Measurements from ENCODE around the gene TEKT3. TPM values are rescaled to one million over a fixed set of nuclear protein-coding genes. Genes with fewer than 3 reads are reported as not detected.
A peak's percentile ranks its signal among the peaks of the same experiment; 100 is the strongest.

Gene TEKT3
- total RNA-seq, 2 donors from 2014 or later, result not detected

DNA sequence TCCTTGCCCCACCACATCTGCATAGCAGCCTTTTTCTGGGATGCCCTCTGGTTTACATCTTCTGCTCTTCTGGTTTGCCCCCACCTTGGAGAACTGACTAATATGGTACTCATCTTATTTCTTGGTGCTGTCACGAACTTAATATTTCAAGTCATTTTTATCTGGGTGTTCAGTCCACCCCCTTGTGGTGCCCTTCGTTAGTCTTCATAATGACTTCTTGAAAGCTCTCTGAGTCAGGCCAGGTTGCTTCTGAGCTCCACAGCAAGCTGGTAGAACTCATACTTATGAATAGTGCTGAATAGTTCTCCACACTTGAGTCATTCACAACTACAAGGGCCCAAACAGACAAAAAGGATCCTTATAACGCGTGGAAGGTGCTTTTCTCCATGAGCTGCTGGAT lies 35.8 kb upstream of the TEKT3 start:
- Histone ChIP-seq H3K9me3 (no peaks in the 10 kb centered on the region), H3K27me3 (no peaks in the 10 kb centered on the region), H3K4me1 (no peaks in the 10 kb centered on the region), H3K36me3 (no peaks in the 10 kb centered on the region), H3K27ac (no peak overlapping the region), H3K4me3 (no peak overlapping the region)
- no peak for DNase-seq (ENCODE audit: low spot score)
- TF ChIP-seq, protein P1, sequence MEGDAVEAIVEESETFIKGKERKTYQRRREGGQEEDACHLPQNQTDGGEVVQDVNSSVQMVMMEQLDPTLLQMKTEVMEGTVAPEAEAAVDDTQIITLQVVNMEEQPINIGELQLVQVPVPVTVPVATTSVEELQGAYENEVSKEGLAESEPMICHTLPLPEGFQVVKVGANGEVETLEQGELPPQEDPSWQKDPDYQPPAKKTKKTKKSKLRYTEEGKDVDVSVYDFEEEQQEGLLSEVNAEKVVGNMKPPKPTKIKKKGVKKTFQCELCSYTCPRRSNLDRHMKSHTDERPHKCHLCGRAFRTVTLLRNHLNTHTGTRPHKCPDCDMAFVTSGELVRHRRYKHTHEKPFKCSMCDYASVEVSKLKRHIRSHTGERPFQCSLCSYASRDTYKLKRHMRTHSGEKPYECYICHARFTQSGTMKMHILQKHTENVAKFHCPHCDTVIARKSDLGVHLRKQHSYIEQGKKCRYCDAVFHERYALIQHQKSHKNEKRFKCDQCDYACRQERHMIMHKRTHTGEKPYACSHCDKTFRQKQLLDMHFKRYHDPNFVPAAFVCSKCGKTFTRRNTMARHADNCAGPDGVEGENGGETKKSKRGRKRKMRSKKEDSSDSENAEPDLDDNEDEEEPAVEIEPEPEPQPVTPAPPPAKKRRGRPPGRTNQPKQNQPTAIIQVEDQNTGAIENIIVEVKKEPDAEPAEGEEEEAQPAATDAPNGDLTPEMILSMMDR (IDR thresholded peaks at IDR 0.05), result no peak

DNA sequence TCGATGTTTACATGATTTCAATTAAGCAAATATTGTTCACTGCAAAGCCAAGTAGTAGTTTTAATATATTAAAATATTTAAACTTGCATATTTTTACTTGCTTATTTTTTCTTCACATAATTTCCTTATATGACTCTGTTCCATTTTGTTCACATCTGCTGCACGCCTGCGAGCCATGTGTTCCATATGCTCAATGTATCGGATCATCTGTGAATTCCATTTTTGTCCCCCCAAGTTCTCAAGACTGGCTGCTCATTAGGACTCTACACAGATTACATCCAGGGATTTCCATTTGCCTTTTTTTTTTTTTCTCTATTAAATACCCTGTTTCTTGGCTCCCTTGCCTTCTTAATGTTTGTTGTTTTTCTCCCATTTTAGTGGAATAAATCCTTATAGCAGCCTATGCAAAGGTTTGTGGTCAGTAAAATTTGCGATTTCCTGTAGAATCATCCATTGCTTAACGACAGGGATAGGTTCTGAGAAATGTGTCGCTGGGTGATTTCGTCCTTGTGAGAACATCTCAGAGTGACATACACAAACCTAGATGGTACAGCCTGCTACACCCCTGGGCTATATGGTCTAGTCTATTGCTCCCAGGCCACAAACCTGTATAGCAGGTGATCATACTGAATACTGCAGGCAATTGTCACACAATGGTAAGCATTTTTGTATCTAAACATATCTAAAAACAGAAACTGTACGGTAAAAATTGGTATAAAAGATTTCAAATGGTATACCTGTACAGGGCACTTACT lies 30.2 kb upstream of the TEKT3 start:
- no peak for DNase-seq (ENCODE audit: low spot score)
- no peaks in the 10 kb centered on the region for H3K27me3 ChIP-seq
- H3K4me1 ChIP-seq, result no peaks in the 10 kb centered on the region
- no peak overlapping the region for H3K4me3 ChIP-seq
- H3K9me3 ChIP-seq, result no peaks in the 10 kb centered on the region
- no peak overlapping the region for H3K27ac ChIP-seq
- H3K36me3 ChIP-seq, result no peaks in the 10 kb centered on the region
- TF ChIP-seq, protein P1 (IDR thresholded peaks at IDR 0.05), result no peak

DNA sequence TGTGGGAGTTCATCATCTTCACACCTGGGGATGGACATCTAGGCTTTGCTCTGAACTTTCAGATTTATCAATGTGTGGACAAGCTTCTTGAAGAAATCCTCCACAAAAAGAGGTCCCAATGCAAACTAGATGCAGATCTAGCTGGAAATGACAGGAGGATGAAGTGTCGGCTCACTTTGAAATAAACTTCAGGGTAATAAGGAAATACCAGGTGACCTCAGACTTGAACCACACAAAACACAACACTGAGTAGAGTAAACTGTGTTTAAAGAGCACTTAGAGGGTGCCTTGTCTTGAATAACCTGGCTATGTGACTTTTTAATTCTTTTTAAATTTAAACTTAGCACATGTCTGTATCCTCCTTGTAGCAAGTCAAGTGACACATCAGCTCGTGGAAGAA lies 27.2 kb upstream of the TEKT3 start:
- TF ChIP-seq, protein P1 (IDR thresholded peaks at IDR 0.05), result no peak
- no peak overlapping the region for H3K27ac ChIP-seq

DNA sequence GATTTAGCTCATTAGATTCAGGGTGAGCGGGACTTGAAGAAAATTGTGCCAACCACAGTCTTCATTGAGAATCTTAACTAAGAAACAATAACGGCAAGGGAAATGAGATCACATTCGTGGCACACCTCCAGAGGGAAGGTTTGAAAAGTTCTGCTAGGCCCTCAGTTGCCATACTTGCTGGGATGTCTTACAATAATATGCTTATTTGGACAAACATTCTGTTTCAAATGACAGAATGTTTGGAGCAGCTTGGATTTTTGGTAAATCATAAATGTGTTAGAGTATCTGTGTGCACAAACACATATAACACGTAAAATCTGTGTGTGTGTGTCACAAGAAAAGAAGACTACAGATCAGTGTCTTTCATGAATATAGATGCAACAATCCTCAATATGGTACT lies 24.6 kb upstream of the TEKT3 start:
- H3K9me3 ChIP-seq, result no peaks in the 10 kb centered on the region
- no peak overlapping the region for H3K4me3 ChIP-seq
- no peaks in the 10 kb centered on the region for H3K27me3 ChIP-seq
- no peaks in the 10 kb centered on the region for H3K4me1 ChIP-seq
- H3K36me3 ChIP-seq, result no peaks in the 10 kb centered on the region
- DNase-seq (ENCODE audit: low spot score), result no peak
- H3K27ac ChIP-seq, result no peak overlapping the region
- TF ChIP-seq, protein P1 (IDR thresholded peaks at IDR 0.05), result no peak

More for the DNA sequence above, 27.2 kb upstream of the TEKT3 start:
- H3K4me1 ChIP-seq, result no peaks in the 10 kb centered on the region
- H3K9me3 ChIP-seq, result no peaks in the 10 kb centered on the region
- no peaks in the 10 kb centered on the region for H3K27me3 ChIP-seq
- no peaks in the 10 kb centered on the region for H3K36me3 ChIP-seq
- DNase-seq (ENCODE audit: low spot score), result no peak
- no peak overlapping the region for H3K4me3 ChIP-seq

DNA sequence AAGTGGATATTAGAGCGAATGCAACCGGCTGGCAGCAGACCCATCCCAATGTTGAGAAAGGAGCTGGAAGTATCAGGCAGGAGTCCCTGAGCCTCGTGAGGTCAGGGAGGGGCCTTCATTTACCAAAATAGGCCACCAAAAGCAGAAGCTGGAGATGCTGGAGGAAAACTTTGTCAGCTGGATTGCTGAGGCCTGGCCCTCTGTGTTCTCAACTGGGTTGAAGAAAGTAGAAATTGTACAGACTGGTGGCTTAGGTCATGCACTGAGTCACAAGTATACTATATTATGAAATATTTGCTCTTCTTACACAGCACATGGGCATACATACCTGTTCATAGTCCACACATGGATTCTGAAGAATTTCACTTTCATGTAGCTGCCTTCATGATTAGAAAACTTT lies 23.2 kb upstream of the TEKT3 start:
- Histone ChIP-seq H3K4me3 (no peak overlapping the region), H3K36me3 (no peaks in the 10 kb centered on the region), H3K27ac (peak overlapping the region in 1 of 2 donors; percentile 28), H3K9me3 (no peaks in the 10 kb centered on the region), H3K27me3 (no peaks in the 10 kb centered on the region), H3K4me1 (no peaks in the 10 kb centered on the region)
- TF ChIP-seq, protein P1 (IDR thresholded peaks at IDR 0.05), result no peak
- peak; percentile 66 for DNase-seq (ENCODE audit: low spot score)

DNA sequence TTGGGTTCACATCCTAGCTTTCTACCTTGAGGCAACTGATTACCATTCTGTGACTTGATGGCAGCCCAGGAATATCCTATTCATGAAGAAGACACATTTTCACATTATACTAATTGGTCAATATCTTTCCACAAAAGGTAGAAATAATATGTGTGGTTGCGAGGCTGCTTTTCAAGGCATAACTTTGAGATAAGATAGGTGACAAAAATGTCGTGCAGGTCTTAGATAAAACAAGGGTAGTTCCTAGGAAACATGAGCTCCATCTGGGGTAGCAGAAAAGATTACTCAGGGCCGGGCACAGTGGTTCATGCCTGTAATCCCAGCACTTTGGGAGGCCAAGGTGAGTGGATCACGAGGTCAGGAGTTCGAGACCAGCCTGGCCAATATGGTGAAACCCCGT lies 22.3 kb upstream of the TEKT3 start:
- TF ChIP-seq, protein P1 (IDR thresholded peaks at IDR 0.05), result no peak
- no peak for DNase-seq (ENCODE audit: low spot score)

More for the DNA sequence above, 22.3 kb upstream of the TEKT3 start:
- Histone ChIP-seq H3K36me3 (no peaks in the 10 kb centered on the region), H3K27me3 (no peaks in the 10 kb centered on the region), H3K4me1 (no peaks in the 10 kb centered on the region), H3K27ac (no peak overlapping the region), H3K9me3 (no peaks in the 10 kb centered on the region), H3K4me3 (no peak overlapping the region)
